Fibroblast of gingiva (primary cell): ENCODE measurements around the gene CCT4.
"Not testable (repeated sequence)": the region's sequence is repeated elsewhere in the genome, so short reads cannot be mapped to it uniquely, and the experiment has no call there.

Experiments
- DNase-seq: peaks from one replicate; pipeline ENCODE4 v3.0.0-alpha.2; 2011; ENCODE audit warnings: low read depth

The CCT4 gene, protein sequence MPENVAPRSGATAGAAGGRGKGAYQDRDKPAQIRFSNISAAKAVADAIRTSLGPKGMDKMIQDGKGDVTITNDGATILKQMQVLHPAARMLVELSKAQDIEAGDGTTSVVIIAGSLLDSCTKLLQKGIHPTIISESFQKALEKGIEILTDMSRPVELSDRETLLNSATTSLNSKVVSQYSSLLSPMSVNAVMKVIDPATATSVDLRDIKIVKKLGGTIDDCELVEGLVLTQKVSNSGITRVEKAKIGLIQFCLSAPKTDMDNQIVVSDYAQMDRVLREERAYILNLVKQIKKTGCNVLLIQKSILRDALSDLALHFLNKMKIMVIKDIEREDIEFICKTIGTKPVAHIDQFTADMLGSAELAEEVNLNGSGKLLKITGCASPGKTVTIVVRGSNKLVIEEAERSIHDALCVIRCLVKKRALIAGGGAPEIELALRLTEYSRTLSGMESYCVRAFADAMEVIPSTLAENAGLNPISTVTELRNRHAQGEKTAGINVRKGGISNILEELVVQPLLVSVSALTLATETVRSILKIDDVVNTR

DNA sequence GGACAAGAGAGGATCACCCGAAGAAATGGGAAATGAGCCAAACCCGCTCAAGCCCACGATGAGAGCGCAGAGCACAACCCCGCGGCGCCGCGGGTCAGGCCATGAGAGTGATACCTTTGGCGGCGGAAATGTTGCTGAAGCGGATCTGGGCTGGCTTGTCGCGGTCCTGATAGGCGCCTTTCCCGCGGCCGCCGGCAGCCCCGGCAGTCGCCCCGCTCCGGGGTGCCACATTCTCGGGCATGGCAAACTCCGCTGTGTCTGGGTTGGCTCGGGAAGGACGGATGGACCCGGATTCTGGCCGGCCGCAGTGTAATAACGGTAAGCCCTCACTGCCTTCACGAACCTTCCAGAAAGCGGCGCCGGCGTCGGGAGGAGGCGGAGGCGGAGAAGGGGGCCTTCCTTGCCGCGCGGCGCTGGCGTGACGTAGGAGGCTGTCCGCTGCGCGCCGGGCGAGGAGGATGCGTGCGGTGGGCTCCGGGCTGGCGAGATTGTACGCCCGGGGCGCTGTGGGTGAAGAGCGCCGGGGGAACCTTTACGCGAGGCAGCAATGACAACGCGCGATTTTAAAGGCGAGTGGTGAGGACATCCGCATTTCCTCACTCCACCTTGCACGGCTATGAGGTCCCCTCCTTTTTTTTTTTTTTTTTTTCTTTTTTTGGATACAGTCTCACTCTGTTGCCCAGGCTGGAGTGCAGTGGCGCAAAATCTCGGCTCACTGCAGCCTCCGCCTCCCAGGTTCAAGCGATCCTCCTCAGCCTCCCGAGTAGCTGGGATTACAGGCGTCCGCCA lies at the start of gene CCT4:
Gene CCT4, minus strand, starts transcription at position 390 of the 789 bp plus-strand sequence. Its CDS starts 149 bp downstream, at position 241.
- peak; percentile 82 for DNase-seq

DNA sequence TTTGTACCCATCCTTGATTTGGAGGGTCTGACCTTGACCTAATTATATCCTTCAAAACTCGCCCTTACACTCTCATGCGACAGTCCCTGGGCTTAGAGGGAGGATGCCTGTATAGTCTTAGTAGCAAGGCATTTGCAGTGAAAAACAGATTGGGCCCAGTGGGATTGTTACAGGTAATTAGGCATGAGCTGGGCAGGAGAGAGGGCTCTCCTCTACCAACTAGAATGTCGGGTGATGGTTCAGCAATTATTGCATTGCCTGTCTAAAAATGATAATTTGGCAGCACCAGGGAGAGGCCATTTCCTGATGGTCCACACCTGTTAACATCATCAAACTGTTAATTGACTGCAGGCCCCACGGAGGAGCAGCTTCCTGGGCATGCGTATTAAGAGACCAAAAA lies 49.4 kb upstream of the CCT4 start:
- DNase-seq: no peak

DNA sequence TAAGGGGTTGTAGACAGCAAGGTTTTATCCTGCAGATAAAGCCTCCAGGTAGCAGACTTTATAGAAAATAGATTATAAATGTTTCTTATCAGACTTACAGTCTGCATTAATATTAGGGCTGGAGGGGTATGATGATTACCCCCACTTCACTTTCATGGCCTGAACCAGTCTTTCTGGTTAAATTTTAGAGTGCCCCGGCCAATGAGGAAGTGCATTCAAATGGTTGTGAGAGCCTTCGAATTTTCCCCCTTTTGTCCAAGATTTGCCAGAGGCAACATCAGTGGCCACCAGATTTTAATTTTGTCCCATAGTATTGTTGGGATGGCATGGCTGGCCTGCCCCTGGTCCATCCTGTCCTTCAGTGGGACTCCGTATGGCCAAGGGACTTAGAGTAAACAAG lies 48.6 kb upstream of the CCT4 start:
- DNase-seq: no peak

DNA sequence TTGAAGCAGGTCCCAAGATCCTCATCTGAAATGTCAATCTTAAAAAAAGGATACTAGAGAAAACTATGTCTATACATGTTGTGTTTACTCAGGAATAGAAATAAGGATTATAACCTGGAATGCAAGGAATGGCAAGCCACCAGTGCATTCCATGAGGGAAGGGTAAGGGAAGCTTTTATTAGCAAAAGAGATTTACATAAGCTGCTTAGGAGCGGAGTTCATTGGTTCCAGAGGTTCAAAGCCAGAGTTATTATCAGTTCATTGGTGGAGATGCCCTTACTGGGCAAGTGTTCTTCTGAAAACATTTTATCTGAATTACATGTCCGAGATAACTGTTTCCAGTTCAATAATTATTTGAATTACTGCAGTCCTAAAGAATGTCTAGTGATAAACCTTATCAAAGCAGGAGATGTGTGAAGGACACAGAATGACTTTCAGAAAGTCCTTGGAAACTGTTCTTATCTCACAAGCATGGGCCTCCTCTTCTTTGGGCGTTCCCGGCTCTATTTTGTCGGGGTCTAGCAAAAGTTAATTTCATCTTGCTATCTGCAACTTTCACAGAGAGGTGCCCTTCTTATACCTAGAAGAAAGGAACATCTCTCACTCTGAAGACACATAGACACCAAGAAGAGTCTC lies 40.5 kb upstream of the CCT4 start:
- no peak for DNase-seq

DNA sequence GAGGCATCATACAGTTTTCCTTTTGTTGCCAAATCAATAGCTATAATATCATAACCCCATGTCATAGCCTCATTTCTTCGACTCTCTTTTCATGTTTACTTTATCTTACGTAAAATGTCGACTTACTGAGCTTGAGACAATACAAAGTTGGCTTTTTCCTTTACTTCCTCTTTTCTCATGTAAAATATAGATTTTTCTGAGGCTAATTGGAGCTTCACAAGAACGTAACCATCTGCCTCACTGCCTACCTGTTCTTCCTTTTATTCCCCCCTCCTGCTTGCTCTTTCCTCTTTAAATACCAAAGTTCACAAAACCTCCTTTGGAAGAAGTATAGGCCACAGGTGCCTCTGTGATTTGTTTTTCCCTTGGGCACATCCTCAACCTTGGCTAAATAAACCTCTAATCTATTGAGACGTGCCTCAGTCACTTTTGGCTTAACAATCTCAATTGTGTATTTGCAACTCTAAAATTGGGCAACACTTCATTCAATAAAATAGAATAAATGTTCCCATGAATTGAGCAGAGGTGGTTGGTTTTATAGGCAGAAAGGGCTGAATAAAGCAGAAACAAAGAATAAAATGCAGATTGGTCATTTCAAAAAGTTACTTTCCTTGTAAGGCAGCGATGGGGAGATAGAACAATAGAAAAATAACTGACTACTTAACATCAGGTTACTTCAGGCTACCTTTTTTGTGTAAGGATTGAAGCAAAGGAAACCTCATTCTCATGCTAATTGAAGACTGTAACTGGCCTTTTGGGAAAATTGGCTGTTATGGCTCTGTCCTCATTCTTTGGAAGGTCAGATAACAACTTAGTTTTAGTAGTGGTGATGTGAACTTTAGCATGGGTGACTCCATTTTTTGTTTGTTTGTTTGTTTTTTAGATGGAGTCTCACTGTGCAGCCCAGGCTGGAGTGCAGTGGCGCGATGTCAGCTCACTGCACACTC lies 38.3 kb upstream of the CCT4 start:
- no peak for DNase-seq

DNA sequence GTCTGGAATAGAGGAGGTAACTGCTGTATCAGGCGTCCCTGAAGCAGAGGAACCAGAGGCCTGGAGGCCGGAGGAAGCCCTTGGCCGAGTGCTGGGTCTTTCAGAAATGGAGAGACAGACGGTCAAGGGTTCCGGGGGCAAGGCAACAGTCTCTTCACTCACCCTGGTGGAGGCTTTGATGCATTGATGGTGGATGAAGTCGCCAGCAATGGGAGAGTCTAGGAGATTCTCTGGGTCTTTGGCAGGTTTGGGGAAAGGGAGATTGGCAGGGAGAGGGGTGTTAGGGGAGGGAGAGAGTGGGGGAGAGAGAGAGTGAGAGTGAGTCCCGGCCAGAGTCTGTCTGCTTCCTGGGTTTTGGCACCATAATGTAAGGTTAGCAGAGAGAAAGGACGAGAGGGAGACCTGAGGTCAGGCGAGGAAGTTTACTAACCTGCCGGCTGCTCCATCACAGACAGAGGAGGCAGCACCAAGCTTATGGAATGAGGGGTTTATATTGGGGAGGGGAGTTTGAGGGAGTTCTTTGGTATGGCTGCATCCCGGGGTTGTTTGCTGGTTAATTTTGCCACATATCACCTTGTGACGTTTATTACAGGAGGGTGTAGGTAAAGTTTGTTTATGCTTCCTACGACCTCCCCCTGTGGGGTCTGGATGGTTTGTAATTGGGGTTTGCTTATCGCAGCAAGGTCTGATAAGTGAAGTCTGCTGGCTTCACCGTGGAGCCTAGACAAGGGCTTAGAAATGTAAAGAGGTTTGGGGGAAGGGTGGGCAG lies 36.6 kb upstream of the CCT4 start:
- DNase-seq: no peak

DNA sequence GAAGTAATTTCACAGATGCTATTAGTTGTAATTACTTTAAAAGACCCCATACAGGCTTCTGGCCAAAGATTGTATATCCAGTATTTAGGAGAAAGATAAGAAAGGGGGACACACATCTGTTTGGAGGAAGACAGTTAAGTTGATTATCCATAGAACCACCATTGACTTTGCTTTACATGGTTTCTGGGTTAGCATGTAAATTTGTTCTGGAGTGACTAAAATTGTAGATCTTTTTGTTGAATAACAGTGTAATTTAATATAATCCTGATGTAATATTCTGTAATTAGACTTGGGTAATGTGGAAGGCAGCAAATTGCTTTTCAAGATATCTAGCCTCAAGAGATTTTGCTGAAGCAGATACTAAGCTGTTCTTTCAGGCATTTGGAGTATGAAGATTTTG lies 34.3 kb upstream of the CCT4 start:
- no peak for DNase-seq

DNA sequence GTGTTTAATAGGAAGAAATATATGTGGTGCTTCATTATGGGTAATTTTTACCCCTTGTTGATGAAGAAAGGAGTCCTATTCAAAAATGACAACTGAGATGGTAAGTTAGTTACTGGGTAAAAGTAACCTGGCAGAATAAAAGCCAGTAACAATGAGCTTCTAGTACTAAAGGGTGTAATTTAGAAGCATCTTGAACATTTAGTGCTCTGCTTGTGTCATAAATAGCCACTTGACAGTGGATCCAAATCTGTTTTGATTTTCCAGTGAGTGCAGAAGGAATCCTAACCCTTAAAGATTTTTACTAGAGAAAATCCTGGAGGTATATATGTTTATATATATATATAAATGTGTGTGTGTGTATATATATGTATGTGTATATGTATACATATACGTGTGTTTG lies 32.1 kb upstream of the CCT4 start:
- DNase-seq: no peak

DNA sequence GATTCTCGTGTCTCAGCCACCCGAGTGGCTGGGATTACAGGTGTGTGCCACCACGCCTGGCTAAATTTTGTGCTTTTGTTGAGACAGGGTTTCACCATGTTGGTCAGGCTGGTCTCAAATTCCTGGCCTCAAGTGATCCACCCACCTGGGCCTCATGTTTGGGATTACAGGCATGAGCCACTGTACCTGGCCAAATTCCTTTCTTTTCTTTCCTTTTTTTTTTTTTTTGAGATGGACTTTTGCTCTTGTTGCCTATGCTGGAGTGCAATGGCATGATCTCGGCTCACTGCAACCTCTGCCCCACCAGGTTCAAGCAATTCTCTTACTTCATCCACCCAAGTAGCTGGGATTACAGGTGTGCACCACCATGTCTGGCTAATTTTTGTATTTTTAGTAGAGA lies 26.3 kb upstream of the CCT4 start:
- DNase-seq: not testable (repeated sequence)

DNA sequence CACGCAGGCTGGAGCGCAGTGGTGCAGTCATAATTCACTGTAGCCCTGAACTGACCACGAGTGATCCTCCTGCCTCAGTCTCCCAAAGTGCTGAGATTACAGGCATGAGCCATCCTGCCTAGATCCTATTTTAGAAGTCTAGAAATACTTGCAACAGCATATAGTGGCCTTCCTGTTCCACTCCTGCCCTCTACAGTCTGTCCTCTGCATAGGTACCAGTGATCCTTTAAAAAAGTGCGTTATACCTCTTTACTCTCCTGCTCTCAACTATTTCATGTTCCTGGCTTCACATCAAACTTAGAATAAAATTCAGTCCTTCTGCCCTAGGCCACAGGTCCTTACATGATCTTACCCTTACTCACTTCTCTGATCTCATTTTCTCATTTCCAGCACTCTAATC lies 23.1 kb upstream of the CCT4 start:
- no peak for DNase-seq

DNA sequence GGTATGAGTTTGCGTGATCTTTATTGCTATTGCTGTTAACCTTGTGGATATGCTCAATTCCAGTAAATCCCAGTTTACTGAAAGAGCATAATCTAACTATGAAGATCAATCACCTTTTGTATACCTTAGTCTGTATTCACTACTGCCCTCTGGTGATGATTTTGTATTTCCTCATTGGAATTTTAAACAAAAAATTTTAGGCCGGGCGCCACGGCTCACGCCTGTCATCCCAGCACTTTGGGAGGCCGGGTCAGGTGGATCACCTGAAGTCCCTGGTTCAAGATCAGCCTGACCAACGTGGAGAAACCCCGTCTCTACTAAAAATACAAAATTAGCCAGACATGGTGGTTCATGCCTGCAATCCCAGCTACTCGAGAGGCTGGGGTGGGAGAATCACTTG lies 22.1 kb upstream of the CCT4 start:
- no peak for DNase-seq

DNA sequence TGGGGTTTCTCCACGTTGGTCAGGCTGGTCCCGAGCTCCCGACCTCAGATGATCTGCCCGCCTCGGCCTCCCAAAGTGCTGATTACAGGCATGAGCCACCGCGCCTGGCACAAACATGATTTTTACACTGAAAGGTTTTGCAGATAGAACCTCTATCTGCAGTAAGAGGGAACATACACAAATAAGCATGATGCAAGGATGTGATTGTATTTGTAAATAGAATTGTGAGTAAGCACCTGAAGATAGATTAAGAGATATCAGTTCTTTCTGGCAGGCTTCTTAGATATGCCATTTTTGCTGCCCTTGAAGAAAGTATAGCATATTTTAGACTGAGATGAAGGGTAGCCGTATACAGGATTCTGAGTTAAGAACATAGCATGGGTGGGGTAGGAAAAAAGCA lies 20.7 kb upstream of the CCT4 start:
- DNase-seq: no peak

DNA sequence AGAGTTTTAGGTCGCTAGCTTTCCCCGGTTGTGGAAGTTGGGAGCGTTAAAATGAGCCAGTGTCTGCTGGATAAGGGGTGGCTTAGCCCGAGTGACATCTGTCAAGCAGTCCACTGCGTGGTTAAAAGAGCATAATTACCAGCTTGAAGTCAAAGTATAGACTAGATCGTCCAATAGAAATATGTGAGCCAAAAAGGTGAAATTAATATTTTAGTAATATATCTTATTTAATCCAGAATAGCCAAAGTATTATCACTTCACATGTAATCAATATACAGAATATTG lies 17.7 kb upstream of the CCT4 start:
- no peak for DNase-seq

DNA sequence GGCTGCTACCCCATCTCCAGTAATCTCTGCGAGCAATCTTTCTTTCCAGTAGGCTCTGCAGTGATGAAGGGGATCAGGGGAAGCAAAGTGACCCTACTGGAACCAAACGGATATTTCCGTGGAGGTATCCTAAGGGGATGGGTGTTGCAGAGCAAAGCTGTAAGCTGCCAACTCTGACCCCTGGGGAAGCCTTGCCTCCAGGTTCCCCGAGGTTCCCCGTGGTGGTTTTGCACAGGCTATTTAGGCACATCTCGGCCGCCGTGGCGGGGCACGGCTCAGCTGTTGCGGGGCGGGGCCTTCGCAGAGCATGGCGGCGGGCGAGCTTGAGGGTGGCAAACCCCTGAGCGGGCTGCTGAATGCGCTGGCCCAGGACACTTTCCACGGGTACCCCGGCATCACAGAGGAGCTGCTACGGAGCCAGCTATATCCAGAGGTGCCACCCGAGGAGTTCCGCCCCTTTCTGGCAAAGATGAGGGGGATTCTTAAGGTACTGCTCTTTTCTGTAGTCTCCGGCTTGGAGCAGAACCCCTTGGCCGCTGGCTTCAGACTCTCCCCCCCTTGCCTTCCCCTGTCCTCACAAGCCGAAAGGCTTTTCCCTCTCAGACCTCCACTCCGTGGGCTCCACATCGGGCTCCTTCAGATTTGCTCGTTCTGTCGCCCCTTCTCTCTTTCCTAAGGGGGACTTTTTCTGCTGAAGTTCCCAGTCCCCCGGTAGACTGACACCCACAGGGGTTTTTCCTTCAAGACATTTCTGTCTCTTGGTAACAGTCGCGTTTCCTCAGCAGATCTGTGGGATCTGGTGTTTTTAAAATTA lies 17.1 kb upstream of the CCT4 start, which contains the start of gene COMMD1:
Gene COMMD1, plus strand, starts transcription at position 303 of the 814 bp plus-strand sequence. Its CDS starts 5 bp downstream, at position 308.
- peak; percentile 63 for DNase-seq

DNA sequence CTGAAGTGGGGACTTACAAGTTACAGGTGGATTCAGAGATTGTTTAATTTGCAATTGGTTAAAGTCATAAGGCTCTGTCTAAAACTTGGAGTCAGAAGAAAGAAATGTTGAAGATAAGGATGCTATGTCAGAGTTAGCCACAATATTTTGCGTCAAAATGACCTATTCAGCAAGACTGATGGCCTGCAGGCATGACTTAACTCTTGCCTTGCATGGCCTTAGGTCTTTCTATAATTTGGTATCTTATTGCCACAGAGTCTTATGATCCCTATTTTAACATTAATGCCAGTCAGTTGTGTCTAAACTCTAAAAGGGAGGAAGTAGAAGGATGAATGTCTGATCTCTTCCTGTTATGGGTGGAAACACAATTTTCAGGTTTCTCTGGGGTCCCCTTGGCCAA lies 11.8 kb upstream of the CCT4 start:
- no peak for DNase-seq

DNA sequence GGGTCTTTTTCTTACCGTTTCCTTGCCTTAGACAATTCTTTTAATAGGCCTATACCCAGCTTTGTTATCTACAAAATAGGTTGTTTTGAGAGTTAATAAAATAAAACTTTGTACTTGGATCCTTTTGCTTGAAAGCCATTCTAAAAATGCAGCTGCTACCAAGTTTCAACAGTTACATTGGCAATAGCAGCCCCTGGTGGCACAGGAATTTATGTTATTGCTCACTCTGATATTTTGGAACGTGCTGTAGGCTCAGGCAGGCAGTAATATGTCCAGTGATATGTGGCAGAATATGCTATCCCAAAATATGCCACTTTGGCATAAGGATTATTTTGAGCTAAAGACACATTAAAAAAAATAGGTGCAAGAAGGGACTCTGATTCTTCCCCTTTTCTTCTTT lies 10.4 kb upstream of the CCT4 start:
- no peak for DNase-seq

DNA sequence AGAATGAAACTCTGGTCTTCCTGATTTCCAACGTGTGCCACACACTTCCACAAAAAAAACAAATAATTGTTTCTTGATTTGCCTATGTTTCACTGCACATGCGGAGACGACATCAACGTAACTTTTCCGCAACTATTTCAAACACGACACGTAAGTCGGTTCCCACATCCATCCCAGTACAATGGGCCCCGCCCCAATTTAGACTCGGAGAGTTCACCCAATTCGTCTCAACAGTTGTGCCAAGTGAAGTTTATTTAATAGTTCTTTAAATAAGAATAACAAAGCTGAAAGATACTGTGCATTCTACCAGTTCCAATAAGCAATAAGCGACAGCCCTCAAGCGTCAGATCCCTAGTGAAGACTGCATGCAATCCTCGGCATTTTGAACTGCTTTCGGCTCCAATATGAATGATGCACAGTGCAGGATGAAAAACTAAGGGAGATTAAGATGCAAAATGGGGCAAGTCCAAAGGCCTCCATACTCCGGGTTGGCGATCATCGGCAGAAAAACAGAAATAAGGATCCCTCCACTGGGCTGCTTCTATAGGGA lies 664 bp downstream of the CCT4 start:
- peak; percentile 41 for DNase-seq

DNA sequence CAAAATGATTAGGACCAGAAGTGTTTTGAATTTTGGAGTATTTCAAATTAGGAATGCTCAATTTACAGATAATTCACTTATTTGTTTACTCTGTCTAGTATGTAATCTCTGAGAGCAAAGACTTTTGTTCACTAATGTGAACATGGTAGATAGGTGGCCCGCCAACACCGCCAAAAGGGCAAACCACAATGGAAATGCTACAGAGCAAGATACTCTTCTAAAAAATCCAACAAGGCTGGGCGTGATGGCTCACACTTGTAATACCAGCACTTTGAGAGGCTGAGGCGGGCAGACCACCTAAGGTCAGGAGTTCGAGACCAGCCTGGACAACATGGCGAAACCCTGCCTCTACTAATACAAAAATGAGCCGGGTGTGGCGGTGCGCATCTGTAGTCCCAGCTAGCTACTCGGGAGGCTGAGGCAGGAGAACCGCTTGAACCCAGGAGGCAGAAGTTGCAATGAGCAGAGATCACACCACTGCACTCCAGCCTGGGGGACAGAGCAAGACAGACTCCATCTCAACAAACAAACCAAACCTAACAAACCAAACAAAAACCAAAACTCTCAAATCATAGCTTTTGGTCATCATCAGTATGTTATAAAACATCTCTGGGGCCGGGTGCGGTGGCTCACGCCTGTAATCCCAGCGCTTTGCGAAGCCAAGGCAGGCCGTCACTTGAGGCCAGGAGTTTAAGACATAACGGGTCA lies 2.4 kb downstream of the CCT4 start:
- no peak for DNase-seq

DNA sequence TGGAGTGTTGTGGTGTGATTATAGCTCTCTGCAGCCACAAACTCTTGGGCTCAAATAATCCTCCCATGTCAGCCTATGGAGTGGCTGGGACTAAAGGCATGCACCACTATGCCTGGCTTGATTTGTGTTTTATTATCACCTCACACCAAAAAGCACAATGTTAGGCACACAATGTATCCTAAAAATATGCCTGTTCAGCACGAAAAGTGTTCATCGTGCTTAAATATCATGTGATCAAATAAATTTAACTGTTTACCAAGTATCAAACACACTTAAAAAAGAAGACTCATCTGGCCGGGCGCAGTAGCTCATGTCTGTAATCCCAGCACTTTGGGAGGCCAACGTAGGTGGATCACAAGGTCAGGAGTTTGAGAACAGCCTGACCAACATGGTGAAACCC lies 5.6 kb downstream of the CCT4 start:
- DNase-seq: no peak
